OCI-LY7 (cell line): ENCODE measurements around the gene EIF4G2. TPM values are rescaled to one million over a fixed set of nuclear protein-coding genes. Genes with fewer than 3 reads are reported as not detected.
A peak's percentile ranks its signal among the peaks of the same experiment; 100 is the strongest.

ENCODE experiments used
- BruUV-seq: library from RNA; stranded (reverse); fragments of 400-500 nt; replicated peaks from 2 replicates; lab custom pipeline; 2021; lab: Mats Ljungman, UMichigan
- CTCF ChIA-PET: fragments of 300-600 bp; sonication (Branson Sonifier 250); formaldehyde crosslinking; loops from one replicate; lab custom pipeline; 2022; ENCODE audit warnings: antibody characterized with exemption; ENCODE audit not compliant: unreplicated experiment; lab: Charles Lee
- POLR2A ChIA-PET: fragments of 300-600 bp; sonication (Branson Sonifier 250); formaldehyde crosslinking; loops from one replicate; lab custom pipeline; 2022; ENCODE audit warnings: antibody characterized with exemption; lab: Charles Lee
- DNase-seq: peaks from one replicate; pipeline ENCODE4 v3.0.0-alpha.2; 2015; ENCODE audit warnings: low spot score
- H2AFZ ChIP-seq: fragments of 200-600 bp; sonication (generic), shearing (Covaris generic); 2 replicates; pipeline ENCODE4 v1.6.1; 2014; ENCODE audit warnings: mild to moderate bottlenecking, antibody characterized with exemption, low read length, moderate library complexity
- H3K27ac ChIP-seq: fragments of 200-600 bp; sonication (generic); 2 replicates; pipeline ENCODE4 v1.5.1; 2014; ENCODE audit warnings: mixed run types, low read depth, mild to moderate bottlenecking, moderate library complexity, low read length, inconsistent platforms; ENCODE audit not compliant: poor library complexity, severe bottlenecking
- H3K36me3 ChIP-seq: fragments of 200-600 bp; sonication (generic); 2 replicates; pipeline ENCODE4 v1.6.1; 2014; ENCODE audit warnings: mild to moderate bottlenecking, antibody characterized with exemption, low read length, moderate library complexity, mixed read lengths; ENCODE audit not compliant: insufficient read depth
- H3K4me1 ChIP-seq: fragments of 200-600 bp; sonication (generic); 2 replicates; pipeline ENCODE4 v1.5.1; 2014; ENCODE audit warnings: mild to moderate bottlenecking, low read length; ENCODE audit not compliant: insufficient read depth, poor library complexity, severe bottlenecking
- H3K4me2 ChIP-seq: fragments of 200-600 bp; sonication (generic); 2 replicates; pipeline ENCODE4 v1.6.1; 2014; ENCODE audit warnings: mild to moderate bottlenecking, low read length
- H3K4me3 ChIP-seq: fragments of 200-600 bp; sonication (generic); 2 replicates; pipeline ENCODE4 v1.5.1; 2014; ENCODE audit warnings: mild to moderate bottlenecking, low read depth, low read length; ENCODE audit not compliant: poor library complexity, severe bottlenecking
- H3K79me2 ChIP-seq: fragments of 200-600 bp; sonication (generic); 2 replicates; pipeline ENCODE4 v1.6.1; 2016; ENCODE audit warnings: low read depth, mild to moderate bottlenecking, low read length, moderate library complexity, mixed read lengths; ENCODE audit not compliant: insufficient read depth
- H3K9me2 ChIP-seq: fragments of 200-600 bp; sonication (generic); 2 replicates; pipeline ENCODE4 v1.6.1; 2016; ENCODE audit warnings: mild to moderate bottlenecking, low read length, mixed read lengths; ENCODE audit not compliant: insufficient read depth
- H3K9me3 ChIP-seq: fragments of 200-600 bp; sonication (generic); 2 replicates; pipeline ENCODE4 v1.6.1; 2014; ENCODE audit warnings: mild to moderate bottlenecking, mixed run types, low read length, mixed read lengths
- H4K20me1 ChIP-seq: fragments of 200-600 bp; sonication (generic); 2 replicates; pipeline ENCODE4 v1.6.1; 2014; ENCODE audit warnings: mild to moderate bottlenecking, antibody characterized with exemption, low read length, moderate library complexity, mixed read lengths; ENCODE audit not compliant: insufficient read depth
- CTCF ChIP-seq: fragments of 200-600 bp; sonication (generic); conservative IDR thresholded peaks from 2 replicates; pipeline ENCODE4 v1.5.1; 2014; ENCODE audit warnings: mild to moderate bottlenecking, antibody characterized with exemption, low read length, moderate library complexity, mixed read lengths
- EZH2phosphoT487 ChIP-seq: fragments of 200-600 bp; sonication (generic); IDR thresholded peaks from 2 replicates; pipeline ENCODE4 v1.6.1; 2018; ENCODE audit warnings: low read depth, borderline replicate concordance, mild to moderate bottlenecking, mixed run types, antibody characterized with exemption, low read length, moderate library complexity, mixed read lengths
- intact Hi-C: fragments of 100-400 bp; cut with micrococcal nuclease; formaldehyde crosslinking; loops from one replicate; pipeline ENCODE4 v1.10.0; 2022; ENCODE audit not compliant: unreplicated experiment
- total RNA-seq, 2 experiments: library from RNA; depleted of rRNA in 1 of 2; stranded (reverse); fragments of >200 nt in 1 of 2; shearing (Covaris generic) in 1 of 2; gene quantifications; 2 replicates each; pipeline ENCODE4 v1.2.3, GENCODE V29; 2014 to 2022

Gene EIF4G2
- total RNA-seq, 2 experiments from 2014 or later: 317 to 502 TPM

GRCh38 chr11:10800292-10800691, 8.4 kb downstream of the EIF4G2 start:
- intact Hi-C loops: no loop called here
- no peak overlapping the region for H2AFZ ChIP-seq
- H3K4me2 ChIP-seq: no peak overlapping the region
- H3K9me2 ChIP-seq: no peaks in the 10 kb centered on the region
- H3K9me3 ChIP-seq: no peaks in the 10 kb centered on the region
- H4K20me1 ChIP-seq: peaks cover 14% of the 10 kb centered on the region; the same call in 1 of the 2 replicates
- H3K36me3 ChIP-seq: peaks cover 99% of the 10 kb centered on the region
- BruUV-seq: TSS peak; percentile 53
- no peak for TF ChIP-seq EZH2phosphoT487
- TF ChIP-seq CTCF: no peak
- no peak for DNase-seq
- peaks cover 10% of the 10 kb centered on the region for H3K4me1 ChIP-seq
- CTCF ChIA-PET: no interaction called here
- POLR2A ChIA-PET: interaction anchor here (1.6 kb wide), 1 partner anchor 12 kb away, joined by 5 read pairs; no protein-coding TSS in a partner anchor
- peaks cover 20% of the 10 kb centered on the region; the same call in 1 of the 2 replicates for H3K79me2 ChIP-seq
- H3K27ac ChIP-seq: no peak overlapping the region
- no peak overlapping the region for H3K4me3 ChIP-seq

GRCh38 chr11:10798330-10798928, 10.3 kb downstream of the EIF4G2 start:
- no TSS peak for BruUV-seq

More at GRCh38 chr11:10798330-10798928, 10.3 kb downstream of the EIF4G2 start:
- intact Hi-C loops: no loop called here
- H3K79me2 ChIP-seq: peaks cover 5% of the 10 kb centered on the region; the same call in 1 of the 2 replicates
- DNase-seq: no peak
- TF ChIP-seq EZH2phosphoT487 (no peak), CTCF (no peak)
- H3K4me3 ChIP-seq: no peak overlapping the region
- ChIA-PET CTCF (no interaction called here), POLR2A (interaction anchor here (0.7 to 2.3 kb wide), 4 partner anchors 10 to 434 kb away, joined by 3 to 22 read pairs (median 6); partner anchors contain the start of gene EIF4G2)
- H3K9me2 ChIP-seq: no peaks in the 10 kb centered on the region
- no peaks in the 10 kb centered on the region for H3K4me1 ChIP-seq
- H3K27ac ChIP-seq: no peak overlapping the region
- H3K9me3 ChIP-seq: no peaks in the 10 kb centered on the region
- H2AFZ ChIP-seq: no peak overlapping the region
- peaks cover 14% of the 10 kb centered on the region; the same call in 1 of the 2 replicates for H4K20me1 ChIP-seq
- peaks cover 88% of the 10 kb centered on the region for H3K36me3 ChIP-seq
- H3K4me2 ChIP-seq: no peak overlapping the region
